Measurements from ENCODE around the gene SHC2. TPM values are rescaled to one million over a fixed set of nuclear protein-coding genes. Genes with fewer than 3 reads are reported as not detected.

The SHC2 gene
- total and polyA plus RNA-seq, 2 of the 13 experiments (the other 11 are each of a cell fraction or from before 2014, with no cell fraction given) = 9.0 to 18.3 TPM

DNA sequence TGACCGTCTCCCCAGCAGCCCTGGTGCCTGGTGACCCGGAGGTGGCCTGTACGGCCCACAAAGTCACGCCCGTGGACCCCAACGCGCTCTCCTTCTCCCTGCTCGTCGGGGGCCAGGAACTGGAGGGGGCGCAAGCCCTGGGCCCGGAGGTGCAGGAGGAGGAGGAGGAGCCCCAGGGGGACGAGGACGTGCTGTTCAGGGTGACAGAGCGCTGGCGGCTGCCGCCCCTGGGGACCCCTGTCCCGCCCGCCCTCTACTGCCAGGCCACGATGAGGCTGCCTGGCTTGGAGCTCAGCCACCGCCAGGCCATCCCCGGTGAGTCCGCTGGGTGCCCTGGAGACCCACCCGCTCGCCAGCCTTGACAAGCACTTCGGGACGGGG is 37.7 kb upstream of the SHC2 start:
- Histone ChIP-seq H3K4me2 (ENCODE audit: low read depth, low read length) (peak overlapping the region; percentile 90), H3K79me2 (ENCODE audit: insufficient read depth, low read length) (no peaks in the 10 kb centered on the region), H3K27ac (ENCODE audit: extremely low read length, insufficient read depth, low read length) (no peak overlapping the region), H3K9ac (ENCODE audit: insufficient read depth, low read depth, low read length) (peak overlapping the region; percentile 49; the same call in 1 of the 2 replicates), H4K20me1 (ENCODE audit: insufficient read depth, low read length) (no peaks in the 10 kb centered on the region), H3K36me3 (replicated peaks in 1 of 2; ENCODE audit: control insufficient read depth in 1 of 2, insufficient read depth in 2 of 2, low read length in 2 of 2) (no peaks in the 10 kb centered on the region), H3K9me3 (ENCODE audit: low read length) (no peaks in the 10 kb centered on the region), H3K4me3 (replicated peaks in 1 of 3; ENCODE audit: insufficient read depth in 1 of 3, low read depth in 2 of 3, low read length in 3 of 3) (peak overlapping the region; percentile 49 to 78 (median 55)), H2AFZ (ENCODE audit: low read length) (no peak overlapping the region), H3K4me1 (ENCODE audit: insufficient read depth, low read length) (peaks cover 44% of the 10 kb centered on the region), H3K27me3 (ENCODE audit: control insufficient read depth in 1 of 2, insufficient read depth in 2 of 2, low read length in 2 of 2) (peaks cover 0 to 4% of the 10 kb centered on the region in 2 experiments; a peak in 2 of 5 replicates)
- ChIA-PET CTCF (ENCODE audit: low intra/inter-chr PET ratio, low total read pairs) (no interaction called here), POLR2A (interaction anchor here (1.0 to 1.9 kb wide), 3 partner anchors 8 to 240 kb away, joined by 3 to 14 read pairs (median 5); no protein-coding TSS in a partner anchor)
- 10% methylated on average over 4 of the region's 26 CpGs for WGBS (ENCODE audit: low lambda C conversion rate)
- ATAC-seq = peak; percentile 59
- BruUV-seq (replicated peaks) = no TSS peak
- FAIRE-seq = no peak
- no peak for DNase-seq (ENCODE audit: low spot score)
- intact Hi-C loops (cut with micrococcal nuclease; ENCODE audit: unreplicated experiment) (no loop called here), in situ Hi-C loops (cut with HindIII; ENCODE audit: extremely low pct_ligation_motif_present, low pct_unique_long_range_greater_than_20kb) (no loop called here)
- TF ChIP-seq, protein P1, sequence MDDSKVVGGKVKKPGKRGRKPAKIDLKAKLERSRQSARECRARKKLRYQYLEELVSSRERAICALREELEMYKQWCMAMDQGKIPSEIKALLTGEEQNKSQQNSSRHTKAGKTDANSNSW (CRISPR knock-in tag; IDR thresholded peaks at IDR 0.05; ENCODE audit: borderline replicate concordance) = no peak
- TF ChIP-seq MTA3 (CRISPR knock-in tag; IDR thresholded peaks at IDR 0.05) = no peak
- TF ChIP-seq BRD4 (CRISPR knock-in tag; IDR thresholded peaks at IDR 0.05) = no peak
- TF ChIP-seq IKZF1 (IDR thresholded peaks at IDR 0.05) = no peak
- no peak for TF ChIP-seq ZNF619 (CRISPR knock-in tag; IDR thresholded peaks at IDR 0.05)
- TF ChIP-seq, protein P2, sequence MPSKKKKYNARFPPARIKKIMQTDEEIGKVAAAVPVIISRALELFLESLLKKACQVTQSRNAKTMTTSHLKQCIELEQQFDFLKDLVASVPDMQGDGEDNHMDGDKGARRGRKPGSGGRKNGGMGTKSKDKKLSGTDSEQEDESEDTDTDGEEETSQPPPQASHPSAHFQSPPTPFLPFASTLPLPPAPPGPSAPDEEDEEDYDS (CRISPR knock-in tag; IDR thresholded peaks at IDR 0.05) = no peak
- TF ChIP-seq, protein P3, sequence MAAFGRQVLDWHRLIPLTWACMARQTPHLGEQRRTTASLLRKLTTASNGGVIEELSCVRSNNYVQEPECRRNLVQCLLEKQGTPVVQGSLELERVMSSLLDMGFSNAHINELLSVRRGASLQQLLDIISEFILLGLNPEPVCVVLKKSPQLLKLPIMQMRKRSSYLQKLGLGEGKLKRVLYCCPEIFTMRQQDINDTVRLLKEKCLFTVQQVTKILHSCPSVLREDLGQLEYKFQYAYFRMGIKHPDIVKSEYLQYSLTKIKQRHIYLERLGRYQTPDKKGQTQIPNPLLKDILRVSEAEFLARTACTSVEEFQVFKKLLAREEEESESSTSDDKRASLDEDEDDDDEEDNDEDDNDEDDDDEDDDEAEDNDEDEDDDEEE (CRISPR knock-in tag; IDR thresholded peaks at IDR 0.05) = no peak
- TF ChIP-seq, protein P4, sequence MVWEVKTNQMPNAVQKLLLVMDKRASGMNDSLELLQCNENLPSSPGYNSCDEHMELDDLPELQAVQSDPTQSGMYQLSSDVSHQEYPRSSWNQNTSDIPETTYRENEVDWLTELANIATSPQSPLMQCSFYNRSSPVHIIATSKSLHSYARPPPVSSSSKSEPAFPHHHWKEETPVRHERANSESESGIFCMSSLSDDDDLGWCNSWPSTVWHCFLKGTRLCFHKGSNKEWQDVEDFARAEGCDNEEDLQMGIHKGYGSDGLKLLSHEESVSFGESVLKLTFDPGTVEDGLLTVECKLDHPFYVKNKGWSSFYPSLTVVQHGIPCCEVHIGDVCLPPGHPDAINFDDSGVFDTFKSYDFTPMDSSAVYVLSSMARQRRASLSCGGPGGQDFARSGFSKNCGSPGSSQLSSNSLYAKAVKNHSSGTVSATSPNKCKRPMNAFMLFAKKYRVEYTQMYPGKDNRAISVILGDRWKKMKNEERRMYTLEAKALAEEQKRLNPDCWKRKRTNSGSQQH (CRISPR knock-in tag; IDR thresholded peaks at IDR 0.05; ENCODE audit: low read depth) = no peak
- no peak for TF ChIP-seq MTF1 (CRISPR knock-in tag; IDR thresholded peaks at IDR 0.05)
- TF ChIP-seq TBL1XR1 (IDR thresholded peaks at IDR 0.05; ENCODE audit: borderline replicate concordance, low read length, partially characterized antibody) = no peak
- TF ChIP-seq, protein P5, sequence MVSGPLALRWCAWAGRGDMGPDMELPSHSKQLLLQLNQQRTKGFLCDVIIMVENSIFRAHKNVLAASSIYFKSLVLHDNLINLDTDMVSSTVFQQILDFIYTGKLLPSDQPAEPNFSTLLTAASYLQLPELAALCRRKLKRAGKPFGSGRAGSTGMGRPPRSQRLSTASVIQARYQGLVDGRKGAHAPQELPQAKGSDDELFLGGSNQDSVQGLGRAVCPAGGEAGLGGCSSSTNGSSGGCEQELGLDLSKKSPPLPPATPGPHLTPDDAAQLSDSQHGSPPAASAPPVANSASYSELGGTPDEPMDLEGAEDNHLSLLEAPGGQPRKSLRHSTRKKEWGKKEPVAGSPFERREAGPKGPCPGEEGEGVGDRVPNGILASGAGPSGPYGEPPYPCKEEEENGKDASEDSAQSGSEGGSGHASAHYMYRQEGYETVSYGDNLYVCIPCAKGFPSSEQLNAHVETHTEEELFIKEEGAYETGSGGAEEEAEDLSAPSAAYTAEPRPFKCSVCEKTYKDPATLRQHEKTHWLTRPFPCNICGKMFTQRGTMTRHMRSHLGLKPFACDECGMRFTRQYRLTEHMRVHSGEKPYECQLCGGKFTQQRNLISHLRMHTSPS (CRISPR knock-in tag; IDR thresholded peaks at IDR 0.05; ENCODE audit: low read depth) = no peak
- TF ChIP-seq, protein P6, sequence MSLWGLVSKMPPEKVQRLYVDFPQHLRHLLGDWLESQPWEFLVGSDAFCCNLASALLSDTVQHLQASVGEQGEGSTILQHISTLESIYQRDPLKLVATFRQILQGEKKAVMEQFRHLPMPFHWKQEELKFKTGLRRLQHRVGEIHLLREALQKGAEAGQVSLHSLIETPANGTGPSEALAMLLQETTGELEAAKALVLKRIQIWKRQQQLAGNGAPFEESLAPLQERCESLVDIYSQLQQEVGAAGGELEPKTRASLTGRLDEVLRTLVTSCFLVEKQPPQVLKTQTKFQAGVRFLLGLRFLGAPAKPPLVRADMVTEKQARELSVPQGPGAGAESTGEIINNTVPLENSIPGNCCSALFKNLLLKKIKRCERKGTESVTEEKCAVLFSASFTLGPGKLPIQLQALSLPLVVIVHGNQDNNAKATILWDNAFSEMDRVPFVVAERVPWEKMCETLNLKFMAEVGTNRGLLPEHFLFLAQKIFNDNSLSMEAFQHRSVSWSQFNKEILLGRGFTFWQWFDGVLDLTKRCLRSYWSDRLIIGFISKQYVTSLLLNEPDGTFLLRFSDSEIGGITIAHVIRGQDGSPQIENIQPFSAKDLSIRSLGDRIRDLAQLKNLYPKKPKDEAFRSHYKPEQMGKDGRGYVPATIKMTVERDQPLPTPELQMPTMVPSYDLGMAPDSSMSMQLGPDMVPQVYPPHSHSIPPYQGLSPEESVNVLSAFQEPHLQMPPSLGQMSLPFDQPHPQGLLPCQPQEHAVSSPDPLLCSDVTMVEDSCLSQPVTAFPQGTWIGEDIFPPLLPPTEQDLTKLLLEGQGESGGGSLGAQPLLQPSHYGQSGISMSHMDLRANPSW (CRISPR knock-in tag; IDR thresholded peaks at IDR 0.05; ENCODE audit: borderline replicate concordance) = no peak
- no peak for TF ChIP-seq SMYD3 (CRISPR knock-in tag; IDR thresholded peaks at IDR 0.05)
- no peak for TF ChIP-seq ZFP82 (CRISPR knock-in tag; IDR thresholded peaks at IDR 0.05; ENCODE audit: borderline replicate concordance)
- no peak for TF ChIP-seq ATM (IDR thresholded peaks at IDR 0.05; ENCODE audit: borderline replicate concordance)
- TF ChIP-seq BORCS8-MEF2B (CRISPR knock-in tag; IDR thresholded peaks at IDR 0.05) = no peak
- no peak for TF ChIP-seq ZBTB21 (CRISPR knock-in tag; IDR thresholded peaks at IDR 0.05)
- no peak for TF ChIP-seq NR3C1 (CRISPR knock-in tag; IDR thresholded peaks at IDR 0.05)
